OCI-LY3 (cell line): ENCODE results near the gene B4GALNT3.

Experiments
- H2AFZ ChIP-seq: fragments of 200-600, 300-600 bp; shearing (Covaris generic); 2 replicates; pipeline ENCODE4 v1.6.0; 2014; ENCODE audit warnings: antibody characterized with exemption, low read depth, low read length
- H3K27ac ChIP-seq: fragments of 200-600, 300-600 bp; sonication (generic); 2 replicates; pipeline ENCODE4 v1.5.1; 2014; ENCODE audit warnings: mild to moderate bottlenecking, low read length, moderate library complexity, mixed read lengths
- H3K27me3 ChIP-seq: fragments of 200-600, 300-600 bp; sonication (generic); 2 replicates; pipeline ENCODE4 v1.6.1; 2014; ENCODE audit warnings: low read depth, low read length, mixed read lengths
- H3K36me3 ChIP-seq: fragments of 200-600, 300-600 bp; sonication (generic); replicated peaks from 2 replicates; pipeline ENCODE3; 2014; ENCODE audit warnings: low read depth, low read length, mixed read lengths
- H3K4me1 ChIP-seq: fragments of 300-600, 200-600 bp; sonication (generic); 2 replicates; pipeline ENCODE4 v1.6.1; 2014; ENCODE audit warnings: low read length, mixed read lengths
- H3K4me2 ChIP-seq: fragments of 200-600, 300-600 bp; sonication (generic); 2 replicates; pipeline ENCODE4 v1.6.1; 2014; ENCODE audit warnings: low read length, mixed read lengths
- H3K4me3 ChIP-seq: fragments of 300-600, 200-600 bp; sonication (generic); 2 replicates; pipeline ENCODE4 v1.5.1; 2014; ENCODE audit warnings: antibody characterized with exemption, mild to moderate bottlenecking, low read length, moderate library complexity
- H3K79me2 ChIP-seq: fragments of 300-600, 200-600 bp; shearing (Covaris generic); 2 replicates; pipeline ENCODE4 v1.6.1; 2014; ENCODE audit warnings: mild to moderate bottlenecking, low read length, mixed read lengths
- H3K9ac ChIP-seq: fragments of 300-600, 200-600 bp; shearing (Covaris generic); 2 replicates; pipeline ENCODE4 v1.6.0; 2014; ENCODE audit warnings: mild to moderate bottlenecking, low read length, moderate library complexity
- H3K9me3 ChIP-seq: fragments of 200-600, 300-600 bp; shearing (Covaris generic); 2 replicates; pipeline ENCODE4 v1.6.1; 2014; ENCODE audit warnings: low read length, mixed read lengths; ENCODE audit not compliant: insufficient read depth
- H4K20me1 ChIP-seq: fragments of 200-600, 300-600 bp; sonication (generic); 2 replicates; pipeline ENCODE4 v1.6.1; 2016; ENCODE audit warnings: low read length, mixed read lengths; ENCODE audit not compliant: insufficient read depth
- EZH2phosphoT487 ChIP-seq: fragments of 200-600 bp; shearing (Covaris generic); IDR thresholded peaks from 2 replicates; pipeline ENCODE4 v1.6.1; 2018; ENCODE audit warnings: antibody characterized with exemption, mixed run types, low read depth
- TF ChIP-seq, protein P1 (sequence below): fragments of 200-600, 300-600 bp; sonication (generic); IDR thresholded peaks from 2 replicates; pipeline ENCODE4 v1.5.1; 2014; ENCODE audit warnings: antibody characterized with exemption, low read length, low read depth

The B4GALNT3 gene

DNA sequence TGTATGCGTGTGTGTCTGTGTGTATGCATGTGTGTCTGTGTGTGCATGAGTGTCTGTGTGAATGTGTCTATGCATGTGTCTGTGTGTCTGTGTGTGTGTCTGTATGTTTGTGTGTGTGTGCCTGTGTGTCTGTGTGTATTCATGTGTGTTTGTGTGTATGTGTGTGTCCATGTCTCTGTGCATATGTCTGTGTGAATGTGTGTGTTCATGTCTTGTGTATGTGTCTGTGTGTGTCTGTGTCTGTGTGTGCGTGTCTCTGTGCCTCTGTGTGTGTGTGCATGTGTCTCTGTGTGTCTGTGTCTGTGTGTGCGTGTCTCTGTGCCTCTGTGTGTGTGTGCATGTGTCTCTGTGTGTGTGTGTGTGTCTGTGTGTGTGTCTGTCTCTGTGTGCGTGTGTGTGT is 121.1 kb downstream of the B4GALNT3 start:
- Histone ChIP-seq H3K27ac (no peak overlapping the region), H3K4me2 (no peak overlapping the region), H3K36me3 (no peaks in the 10 kb centered on the region)

DNA sequence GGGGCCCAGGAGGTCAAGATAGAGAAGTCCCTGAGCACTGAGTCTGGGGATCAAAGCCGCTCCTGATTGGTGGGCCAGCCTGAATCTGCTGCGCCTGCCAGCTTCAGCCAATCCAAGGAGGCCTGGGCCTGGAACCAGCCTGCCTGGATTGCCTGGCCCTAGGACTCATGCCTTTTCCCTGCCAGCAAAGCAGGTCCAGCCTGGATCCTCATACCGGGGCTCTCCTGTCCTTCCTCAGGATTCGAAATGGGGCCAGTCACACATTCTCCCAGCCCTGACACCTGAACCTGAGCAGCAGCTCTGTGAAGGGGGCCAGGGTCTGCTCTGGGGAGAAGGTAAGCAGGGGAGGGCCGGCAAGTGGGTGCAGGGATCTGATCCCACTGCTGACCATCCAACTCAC is 121.6 kb downstream of the B4GALNT3 start:
- Histone ChIP-seq H3K36me3 (no peaks in the 10 kb centered on the region), H3K9me3 (no peaks in the 10 kb centered on the region), H3K79me2 (no peaks in the 10 kb centered on the region), H3K4me2 (no peak overlapping the region), H3K4me1 (peaks cover 22% of the 10 kb centered on the region), H2AFZ (no peak overlapping the region), H3K4me3 (no peak overlapping the region), H3K27me3 (no peaks in the 10 kb centered on the region), H4K20me1 (no peaks in the 10 kb centered on the region), H3K9ac (no peak overlapping the region), H3K27ac (no peak overlapping the region)
- no peak for TF ChIP-seq EZH2phosphoT487
- TF ChIP-seq, protein P1, sequence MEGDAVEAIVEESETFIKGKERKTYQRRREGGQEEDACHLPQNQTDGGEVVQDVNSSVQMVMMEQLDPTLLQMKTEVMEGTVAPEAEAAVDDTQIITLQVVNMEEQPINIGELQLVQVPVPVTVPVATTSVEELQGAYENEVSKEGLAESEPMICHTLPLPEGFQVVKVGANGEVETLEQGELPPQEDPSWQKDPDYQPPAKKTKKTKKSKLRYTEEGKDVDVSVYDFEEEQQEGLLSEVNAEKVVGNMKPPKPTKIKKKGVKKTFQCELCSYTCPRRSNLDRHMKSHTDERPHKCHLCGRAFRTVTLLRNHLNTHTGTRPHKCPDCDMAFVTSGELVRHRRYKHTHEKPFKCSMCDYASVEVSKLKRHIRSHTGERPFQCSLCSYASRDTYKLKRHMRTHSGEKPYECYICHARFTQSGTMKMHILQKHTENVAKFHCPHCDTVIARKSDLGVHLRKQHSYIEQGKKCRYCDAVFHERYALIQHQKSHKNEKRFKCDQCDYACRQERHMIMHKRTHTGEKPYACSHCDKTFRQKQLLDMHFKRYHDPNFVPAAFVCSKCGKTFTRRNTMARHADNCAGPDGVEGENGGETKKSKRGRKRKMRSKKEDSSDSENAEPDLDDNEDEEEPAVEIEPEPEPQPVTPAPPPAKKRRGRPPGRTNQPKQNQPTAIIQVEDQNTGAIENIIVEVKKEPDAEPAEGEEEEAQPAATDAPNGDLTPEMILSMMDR, result no peak

More for the DNA sequence above, 121.1 kb downstream of the B4GALNT3 start:
- no peak for TF ChIP-seq EZH2phosphoT487
- TF ChIP-seq, protein P1, result no peak
- H2AFZ ChIP-seq, result no peak overlapping the region
- H3K27me3 ChIP-seq, result no peaks in the 10 kb centered on the region
- no peaks in the 10 kb centered on the region for H3K79me2 ChIP-seq
- H3K9me3 ChIP-seq, result no peaks in the 10 kb centered on the region
- H3K4me1 ChIP-seq, result peaks cover 26% of the 10 kb centered on the region
- no peaks in the 10 kb centered on the region for H4K20me1 ChIP-seq
- no peak overlapping the region for H3K9ac ChIP-seq
- H3K4me3 ChIP-seq, result no peak overlapping the region

DNA sequence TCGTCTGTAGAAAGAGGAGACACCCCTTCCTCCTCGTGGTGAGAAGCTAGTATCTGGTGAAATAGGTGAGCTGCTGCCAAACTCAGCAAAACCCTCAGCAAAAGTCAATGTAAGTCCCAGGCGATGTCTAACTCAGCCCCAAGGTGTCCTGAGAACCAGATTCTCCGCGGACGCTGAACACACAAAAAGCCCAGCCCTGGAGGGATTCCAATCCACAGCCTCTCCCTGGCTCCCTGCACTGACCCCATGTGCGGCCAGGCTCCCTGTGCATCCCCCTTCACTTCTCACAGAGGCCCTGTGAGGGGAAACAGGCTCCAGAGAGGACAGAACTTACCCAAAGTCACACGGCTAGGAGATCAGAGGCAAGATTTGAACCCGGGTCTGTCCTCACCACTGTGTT is 122.0 kb downstream of the B4GALNT3 start:
- H3K4me1 ChIP-seq, result peaks cover 18% of the 10 kb centered on the region
- H2AFZ ChIP-seq, result no peak overlapping the region
- TF ChIP-seq EZH2phosphoT487, result no peak
- TF ChIP-seq, protein P1, result no peak
- H3K4me2 ChIP-seq, result no peak overlapping the region
- no peaks in the 10 kb centered on the region for H3K36me3 ChIP-seq
- H4K20me1 ChIP-seq, result no peaks in the 10 kb centered on the region
- no peaks in the 10 kb centered on the region for H3K9me3 ChIP-seq
- no peak overlapping the region for H3K27ac ChIP-seq
- no peak overlapping the region for H3K4me3 ChIP-seq
- H3K27me3 ChIP-seq, result no peaks in the 10 kb centered on the region
- H3K79me2 ChIP-seq, result no peaks in the 10 kb centered on the region
- H3K9ac ChIP-seq, result no peak overlapping the region

DNA sequence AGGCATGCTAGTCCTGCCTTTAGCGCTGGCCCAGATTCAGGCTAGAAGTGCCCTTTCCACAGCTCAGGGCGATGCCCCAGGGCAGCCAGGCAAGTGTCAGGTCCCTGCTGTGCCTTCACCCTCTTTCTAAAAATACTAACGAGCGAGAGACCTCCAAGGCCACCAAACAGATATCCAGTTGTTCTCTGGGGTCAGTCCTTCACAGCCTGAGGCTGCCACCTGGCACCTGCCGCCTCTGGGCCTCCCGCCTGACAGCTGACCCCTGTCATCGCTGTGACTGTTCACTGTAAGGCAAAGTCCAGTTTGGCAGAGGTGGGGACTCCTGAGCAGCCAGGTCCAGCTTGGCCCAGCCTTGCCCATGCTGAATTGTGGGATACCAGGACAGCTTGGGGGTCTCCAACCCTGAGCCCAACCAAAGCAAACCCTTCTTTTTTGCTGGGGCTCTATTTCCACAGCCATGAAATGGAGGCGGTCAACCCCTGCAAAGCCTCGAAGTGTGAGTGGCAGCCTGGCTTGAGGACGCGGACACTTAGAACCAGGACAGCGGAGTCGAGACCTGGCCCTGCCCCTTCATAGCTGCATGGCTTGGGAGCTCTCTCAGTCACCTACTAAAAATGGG is 123.6 kb downstream of the B4GALNT3 start:
- H4K20me1 ChIP-seq, result no peaks in the 10 kb centered on the region

More for the DNA sequence above, 123.6 kb downstream of the B4GALNT3 start:
- Histone ChIP-seq H3K27ac (no peak overlapping the region), H3K79me2 (no peaks in the 10 kb centered on the region), H3K36me3 (no peaks in the 10 kb centered on the region), H3K9me3 (no peaks in the 10 kb centered on the region), H2AFZ (no peak overlapping the region), H3K4me3 (no peak overlapping the region), H3K9ac (no peak overlapping the region), H3K4me2 (no peak overlapping the region), H3K27me3 (no peaks in the 10 kb centered on the region), H3K4me1 (peaks cover 5% of the 10 kb centered on the region; the same call in 1 of the 2 replicates)
- TF ChIP-seq EZH2phosphoT487, result no peak
- TF ChIP-seq, protein P1, result no peak
